ENCODE data around the gene BTN1A1.
"Not testable (repeated sequence)": the region's sequence is repeated elsewhere in the genome, so short reads cannot be mapped to it uniquely, and the experiment has no call there.

BTN1A1 gene

GRCh38 chr6:26537160-26537845, 37.2 kb downstream of the BTN1A1 start:
- DNase-seq (ENCODE audit: low spot score), result no peak

GRCh38 chr6:26537846-26538571, 37.9 kb downstream of the BTN1A1 start, which contains the start of gene HMGN4:
HMGN4 (plus strand) TSS chr6:26538366; CDS start chr6:26545207, 6,841 bp downstream.
- DNase-seq (ENCODE audit: low spot score), result no peak

- no peak for DNase-seq (ENCODE audit: low spot score)
Measured at GRCh38 chr6:26538572-26538902, 38.4 kb downstream of the BTN1A1 start.

- DNase-seq (ENCODE audit: low spot score), result no peak
Measured at GRCh38 chr6:26539071-26539615, 39.0 kb downstream of the BTN1A1 start.

- DNase-seq (ENCODE audit: low spot score), result no peak
Measured at GRCh38 chr6:26541579-26541978, 41.5 kb downstream of the BTN1A1 start.

GRCh38 chr6:26543953-26544352, 43.9 kb downstream of the BTN1A1 start:
- no peak for DNase-seq (ENCODE audit: low spot score)

- DNase-seq (ENCODE audit: low spot score), result no peak
Measured at GRCh38 chr6:26544473-26544872, 44.4 kb downstream of the BTN1A1 start.

- no peak for DNase-seq (ENCODE audit: low spot score)
Measured at GRCh38 chr6:26545627-26546026, 45.5 kb downstream of the BTN1A1 start.

- DNase-seq (ENCODE audit: low spot score), result not testable (repeated sequence)
Measured at GRCh38 chr6:26547363-26547762, 47.3 kb downstream of the BTN1A1 start.

GRCh38 chr6:26550250-26550993, 50.3 kb downstream of the BTN1A1 start:
- no peak for DNase-seq (ENCODE audit: low spot score)

GRCh38 chr6:26552205-26552604, 52.1 kb downstream of the BTN1A1 start:
- DNase-seq (ENCODE audit: low spot score), result no peak

GRCh38 chr6:26552640-26553188, 52.6 kb downstream of the BTN1A1 start:
- no peak for DNase-seq (ENCODE audit: low spot score)

GRCh38 chr6:26553264-26553634, 53.1 kb downstream of the BTN1A1 start:
- DNase-seq (ENCODE audit: low spot score), result no peak

- no peak for DNase-seq (ENCODE audit: low spot score)
Measured at GRCh38 chr6:26553635-26554446, 53.7 kb downstream of the BTN1A1 start.

GRCh38 chr6:26554447-26554696, 54.3 kb downstream of the BTN1A1 start:
- no peak for DNase-seq (ENCODE audit: low spot score)

GRCh38 chr6:26554697-26555504, 54.8 kb downstream of the BTN1A1 start:
- no peak for DNase-seq (ENCODE audit: low spot score)

- DNase-seq (ENCODE audit: low spot score), result no peak
Measured at GRCh38 chr6:26555505-26556262, 55.6 kb downstream of the BTN1A1 start.

- no peak for DNase-seq (ENCODE audit: low spot score)
Measured at GRCh38 chr6:26556263-26557070, 56.4 kb downstream of the BTN1A1 start.
